BE2C (cell line): ENCODE data around the gene FOXA2.

Experiments
- DNase-seq: peaks from one replicate; pipeline ENCODE4 v3.0.0-alpha.2; 2020
- H3K27me3 ChIP-seq: fragments of 250-450 bp; sonication (Bioruptor Pico); 2 replicates; pipeline ENCODE4 v1.5.1; 2020; ENCODE audit warnings: mild to moderate bottlenecking
- H3K36me3 ChIP-seq: fragments of 250-450 bp; sonication (Bioruptor Pico); 2 replicates; pipeline ENCODE4 v1.5.1; 2020; ENCODE audit warnings: mild to moderate bottlenecking
- H3K4me1 ChIP-seq: fragments of 250-450 bp; sonication (Bioruptor Pico); 2 replicates; pipeline ENCODE4 v1.5.1; 2020
- H3K4me3 ChIP-seq: 2 replicates; pipeline ENCODE4 v1.5.1; 2011; ENCODE audit warnings: low read depth, low read length
- H3K9me3 ChIP-seq: fragments of 250-450 bp; sonication (Bioruptor Pico); 2 replicates; pipeline ENCODE4 v1.5.1; 2020
- TF ChIP-seq, protein P1 (sequence below): IDR thresholded peaks from 2 replicates; pipeline ENCODE4 v1.5.1; 2012; ENCODE audit warnings: mild to moderate bottlenecking, low read depth, low read length

Gene FOXA2

DNA sequence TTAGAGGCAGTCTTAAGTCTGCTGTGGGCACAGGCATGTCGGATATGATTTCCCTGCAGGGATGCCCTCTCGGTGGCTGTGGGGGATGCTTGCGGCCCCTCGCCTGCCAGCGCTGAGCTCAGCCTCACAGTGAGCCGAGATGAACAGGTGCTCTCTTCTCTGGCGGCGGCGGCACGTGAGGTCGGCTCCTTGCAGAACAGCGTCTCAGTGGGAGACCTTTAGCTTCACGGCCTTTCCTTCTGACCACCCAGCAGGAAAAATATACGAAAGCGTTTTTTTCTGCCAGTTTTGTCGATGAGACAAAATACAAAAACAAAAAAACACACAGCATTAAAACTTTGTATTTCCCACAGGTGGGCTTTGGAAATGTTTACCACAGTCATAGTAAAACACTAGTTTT, 23.6 kb downstream of the FOXA2 start:
- Histone ChIP-seq H3K4me1 (no peaks in the 10 kb centered on the region), H3K9me3 (no peaks in the 10 kb centered on the region), H3K27me3 (peaks cover 34% of the 10 kb centered on the region), H3K36me3 (no peaks in the 10 kb centered on the region), H3K4me3 (no peak overlapping the region)
- DNase-seq = no peak
- TF ChIP-seq, protein P1, sequence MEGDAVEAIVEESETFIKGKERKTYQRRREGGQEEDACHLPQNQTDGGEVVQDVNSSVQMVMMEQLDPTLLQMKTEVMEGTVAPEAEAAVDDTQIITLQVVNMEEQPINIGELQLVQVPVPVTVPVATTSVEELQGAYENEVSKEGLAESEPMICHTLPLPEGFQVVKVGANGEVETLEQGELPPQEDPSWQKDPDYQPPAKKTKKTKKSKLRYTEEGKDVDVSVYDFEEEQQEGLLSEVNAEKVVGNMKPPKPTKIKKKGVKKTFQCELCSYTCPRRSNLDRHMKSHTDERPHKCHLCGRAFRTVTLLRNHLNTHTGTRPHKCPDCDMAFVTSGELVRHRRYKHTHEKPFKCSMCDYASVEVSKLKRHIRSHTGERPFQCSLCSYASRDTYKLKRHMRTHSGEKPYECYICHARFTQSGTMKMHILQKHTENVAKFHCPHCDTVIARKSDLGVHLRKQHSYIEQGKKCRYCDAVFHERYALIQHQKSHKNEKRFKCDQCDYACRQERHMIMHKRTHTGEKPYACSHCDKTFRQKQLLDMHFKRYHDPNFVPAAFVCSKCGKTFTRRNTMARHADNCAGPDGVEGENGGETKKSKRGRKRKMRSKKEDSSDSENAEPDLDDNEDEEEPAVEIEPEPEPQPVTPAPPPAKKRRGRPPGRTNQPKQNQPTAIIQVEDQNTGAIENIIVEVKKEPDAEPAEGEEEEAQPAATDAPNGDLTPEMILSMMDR = no peak

DNA sequence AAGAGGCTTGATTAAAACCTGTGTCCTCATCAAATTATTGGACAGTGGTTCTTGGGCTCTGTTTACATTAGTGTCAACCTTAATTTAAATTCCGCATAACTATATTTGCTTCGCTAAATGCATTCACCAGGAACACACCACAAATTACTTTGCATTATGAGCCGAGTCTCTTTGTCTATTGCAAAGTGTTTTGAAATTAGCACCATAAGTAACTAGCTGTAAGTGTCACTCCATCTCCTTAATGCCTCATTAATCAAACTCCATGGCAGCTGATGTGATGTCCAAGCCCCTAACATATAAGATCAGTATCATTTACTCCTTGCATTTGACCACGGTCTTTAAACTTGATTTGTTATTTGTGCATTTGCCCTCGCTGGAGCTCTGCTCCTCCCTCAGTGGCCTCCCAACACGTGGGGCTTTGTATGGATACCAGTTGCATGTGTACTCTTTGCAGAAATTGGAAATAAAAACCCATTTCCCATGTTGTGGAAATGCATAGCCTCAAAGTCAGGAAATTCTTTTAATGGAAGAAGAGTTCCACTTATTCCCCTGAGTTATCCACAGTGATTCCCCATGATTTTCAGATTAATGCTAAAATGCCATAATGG, 24.6 kb downstream of the FOXA2 start:
- H3K27me3 ChIP-seq = peaks cover 34% of the 10 kb centered on the region
- H3K4me3 ChIP-seq = no peak overlapping the region
- no peaks in the 10 kb centered on the region for H3K36me3 ChIP-seq
- H3K4me1 ChIP-seq = no peaks in the 10 kb centered on the region
- DNase-seq = no peak
- TF ChIP-seq, protein P1 = no peak
- H3K9me3 ChIP-seq = no peaks in the 10 kb centered on the region

DNA sequence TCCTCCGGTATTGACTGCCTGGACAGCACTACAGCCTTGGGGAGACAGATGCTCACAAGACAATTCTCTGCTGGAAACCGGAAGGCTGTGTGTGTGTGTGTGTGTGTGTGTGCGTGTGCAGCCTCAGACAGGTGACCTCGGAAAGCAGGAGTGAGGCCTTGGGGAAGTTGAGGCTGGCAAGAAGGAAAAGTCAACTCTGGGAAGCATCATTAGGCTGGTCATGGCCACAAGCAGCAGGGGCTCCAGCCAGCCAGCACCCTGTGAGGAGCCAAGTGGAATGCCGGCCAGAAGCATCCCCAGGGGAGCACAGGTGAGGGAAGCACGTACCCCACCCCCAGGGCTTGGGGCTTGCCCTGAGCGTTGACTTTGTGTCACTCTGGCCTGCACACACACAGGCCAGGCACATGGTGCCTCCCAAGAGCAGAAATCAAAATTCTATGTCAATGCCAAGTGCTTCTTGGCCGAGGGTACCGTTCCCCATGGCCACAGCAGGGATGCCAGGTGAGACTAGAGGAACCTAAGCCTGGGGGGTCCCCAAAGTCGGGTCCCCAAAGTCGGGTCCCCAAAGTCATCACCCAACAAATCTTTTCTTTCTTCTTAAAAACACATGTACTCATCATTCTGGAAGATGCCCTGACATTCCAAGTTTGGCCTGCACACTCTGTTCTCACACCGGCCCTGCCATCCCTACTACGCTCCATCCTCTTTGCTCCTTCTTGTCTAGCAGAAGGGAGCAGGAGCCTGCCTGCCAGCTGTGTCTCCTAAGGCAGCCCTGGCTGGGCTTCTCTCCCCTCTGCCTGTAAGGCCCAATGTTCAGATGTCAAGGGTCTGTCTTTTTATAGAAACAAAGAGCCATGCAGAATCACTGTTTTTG, 26.7 kb downstream of the FOXA2 start:
- TF ChIP-seq, protein P1 = no peak
- peaks cover 34% of the 10 kb centered on the region for H3K27me3 ChIP-seq
- DNase-seq = no peak

DNA sequence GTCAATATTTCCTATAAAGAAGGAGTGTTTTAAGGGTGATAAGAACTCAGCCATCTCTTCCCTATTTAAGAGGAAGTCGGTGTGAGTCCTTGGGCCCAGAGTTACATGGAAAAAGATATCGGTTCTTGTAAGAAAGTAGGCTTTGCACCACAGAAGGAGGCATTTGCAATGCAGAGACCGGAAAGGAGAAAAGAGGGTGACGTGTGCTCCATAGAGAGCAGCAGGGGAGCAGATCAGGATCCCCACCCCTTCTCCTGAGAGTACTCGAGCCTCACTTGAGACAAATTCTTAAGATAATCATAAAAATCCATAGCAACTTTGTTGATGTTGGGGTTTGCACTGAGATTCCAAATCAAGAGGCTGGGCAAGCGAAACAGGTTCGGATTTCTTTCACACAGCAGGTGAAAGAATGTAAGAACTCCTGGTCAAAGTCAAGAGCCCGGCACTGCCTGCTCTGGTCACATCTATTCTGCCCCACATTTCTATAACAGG, 27.8 kb downstream of the FOXA2 start:
- H3K27me3 ChIP-seq = peaks cover 29% of the 10 kb centered on the region
- H3K36me3 ChIP-seq = no peaks in the 10 kb centered on the region
- H3K4me3 ChIP-seq = no peak overlapping the region
- DNase-seq = no peak
- TF ChIP-seq, protein P1 = no peak
- no peaks in the 10 kb centered on the region for H3K4me1 ChIP-seq
- no peaks in the 10 kb centered on the region for H3K9me3 ChIP-seq

More for the DNA sequence above, 26.7 kb downstream of the FOXA2 start:
- Histone ChIP-seq H3K36me3 (no peaks in the 10 kb centered on the region), H3K4me3 (no peak overlapping the region), H3K9me3 (no peaks in the 10 kb centered on the region), H3K4me1 (no peaks in the 10 kb centered on the region)

DNA sequence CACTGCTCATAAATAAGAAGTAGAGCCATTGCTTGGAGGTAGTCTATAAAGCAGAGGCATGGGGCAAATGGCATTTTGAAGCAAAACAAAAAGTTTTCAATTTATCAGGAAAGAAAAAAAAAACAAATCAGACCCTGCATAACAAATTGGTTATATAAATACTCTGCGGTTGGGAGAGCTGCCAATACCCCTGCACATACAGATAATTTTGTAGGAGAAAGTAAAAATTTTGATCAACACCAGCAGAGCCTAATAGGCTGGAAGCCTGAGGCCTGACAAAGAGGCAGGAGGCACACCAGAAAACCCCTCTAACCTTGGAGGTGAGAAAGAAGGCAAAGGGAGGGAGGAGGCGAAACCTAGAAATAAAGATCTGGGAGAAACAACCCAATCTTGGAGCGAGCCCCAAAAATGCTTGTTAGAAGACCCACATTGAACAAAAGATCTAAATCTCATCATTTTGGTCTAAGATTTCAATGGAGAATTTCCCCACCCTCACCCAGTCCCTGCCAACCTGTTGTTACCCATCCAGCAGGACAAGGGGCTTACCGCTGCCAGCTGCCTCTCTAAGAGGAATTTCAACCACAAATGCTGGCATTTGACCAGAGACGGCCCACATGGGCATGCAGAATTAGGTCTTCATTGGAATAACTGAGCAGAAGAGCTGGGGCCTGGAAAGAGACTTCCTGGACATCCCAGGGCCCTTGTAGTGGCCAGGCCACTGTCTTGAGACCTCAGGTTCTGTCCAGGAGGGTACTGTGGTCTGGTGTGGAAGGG, 28.4 kb downstream of the FOXA2 start:
- H3K9me3 ChIP-seq = no peaks in the 10 kb centered on the region
- peaks cover 22% of the 10 kb centered on the region for H3K27me3 ChIP-seq
- H3K4me1 ChIP-seq = no peaks in the 10 kb centered on the region
- TF ChIP-seq, protein P1 = no peak
- no peaks in the 10 kb centered on the region for H3K36me3 ChIP-seq
- no peak overlapping the region for H3K4me3 ChIP-seq
- no peak for DNase-seq
